ENCODE measurements around the gene ARHGAP29.

- TF ChIP-seq CTCF (IDR thresholded peaks at IDR 0.05) = no peak
- no peak for TF ChIP-seq POLR2A (IDR thresholded peaks at IDR 0.05)
These were observed 44.8 kb upstream of the ARHGAP29 start for GRCh38 chr1:94282143-94282711.
